Measurements from ENCODE around the gene TNS3.

DNA sequence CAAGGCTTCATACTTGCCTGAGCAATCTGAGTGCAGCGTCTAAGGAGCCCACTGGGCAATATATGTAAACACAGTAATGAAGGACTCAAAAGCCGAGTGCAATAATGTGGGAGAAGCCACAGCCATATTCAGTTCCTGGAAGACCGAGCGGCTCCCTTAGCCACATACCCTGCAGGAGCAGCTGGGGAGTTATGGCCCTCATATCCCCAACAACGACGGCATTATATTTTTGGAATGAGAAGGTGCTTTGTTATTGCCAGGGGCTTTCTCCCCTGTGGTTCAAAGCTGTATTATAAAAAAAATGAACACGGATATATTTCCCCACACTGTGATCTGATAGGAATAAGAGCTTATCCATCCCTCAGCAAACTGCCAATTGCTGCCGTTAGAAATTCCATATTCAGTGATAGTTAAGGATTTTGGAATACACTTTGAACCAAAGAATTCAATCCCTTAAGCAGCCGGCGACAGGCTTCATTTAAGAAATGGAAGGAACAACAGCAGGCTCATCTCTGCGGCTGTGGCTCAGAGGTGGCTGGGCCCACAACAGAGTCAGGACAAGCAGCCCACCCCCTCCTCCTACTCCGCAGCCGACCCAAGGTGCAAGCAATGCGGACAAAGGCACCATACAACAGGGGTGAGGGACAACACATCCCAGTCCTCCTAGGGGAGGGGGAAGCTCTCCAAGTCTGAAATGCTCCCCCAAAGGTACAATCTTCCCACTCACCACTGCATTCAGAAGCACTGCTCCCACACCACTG is 77.2 kb downstream of the TNS3 start:
- TF ChIP-seq ELF1 (IDR thresholded peaks at IDR 0.05) (no peak), SIN3A (IDR thresholded peaks at IDR 0.05; ENCODE audit: borderline replicate concordance, low read depth, low read length) (no peak), RXRA (IDR thresholded peaks at IDR 0.05; ENCODE audit: borderline replicate concordance, low read depth) (no peak), EP300 (IDR thresholded peaks at IDR 0.05; ENCODE audit: borderline replicate concordance in 1 of 2, low read depth in 1 of 2, low read length in 1 of 2) (no peak), FOXM1 (IDR thresholded peaks at IDR 0.05; ENCODE audit: low read depth) (no peak), RAD21 (IDR thresholded peaks at IDR 0.05; ENCODE audit: low read length) (no peak), NFIC (IDR thresholded peaks at IDR 0.05; ENCODE audit: borderline replicate concordance) (no peak), MEF2A (IDR thresholded peaks at IDR 0.05; ENCODE audit: borderline replicate concordance, low read depth) (no peak)
- TF ChIP-seq, protein P1, sequence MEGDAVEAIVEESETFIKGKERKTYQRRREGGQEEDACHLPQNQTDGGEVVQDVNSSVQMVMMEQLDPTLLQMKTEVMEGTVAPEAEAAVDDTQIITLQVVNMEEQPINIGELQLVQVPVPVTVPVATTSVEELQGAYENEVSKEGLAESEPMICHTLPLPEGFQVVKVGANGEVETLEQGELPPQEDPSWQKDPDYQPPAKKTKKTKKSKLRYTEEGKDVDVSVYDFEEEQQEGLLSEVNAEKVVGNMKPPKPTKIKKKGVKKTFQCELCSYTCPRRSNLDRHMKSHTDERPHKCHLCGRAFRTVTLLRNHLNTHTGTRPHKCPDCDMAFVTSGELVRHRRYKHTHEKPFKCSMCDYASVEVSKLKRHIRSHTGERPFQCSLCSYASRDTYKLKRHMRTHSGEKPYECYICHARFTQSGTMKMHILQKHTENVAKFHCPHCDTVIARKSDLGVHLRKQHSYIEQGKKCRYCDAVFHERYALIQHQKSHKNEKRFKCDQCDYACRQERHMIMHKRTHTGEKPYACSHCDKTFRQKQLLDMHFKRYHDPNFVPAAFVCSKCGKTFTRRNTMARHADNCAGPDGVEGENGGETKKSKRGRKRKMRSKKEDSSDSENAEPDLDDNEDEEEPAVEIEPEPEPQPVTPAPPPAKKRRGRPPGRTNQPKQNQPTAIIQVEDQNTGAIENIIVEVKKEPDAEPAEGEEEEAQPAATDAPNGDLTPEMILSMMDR (IDR thresholded peaks at IDR 0.05) = no peak
- TF ChIP-seq, protein P2, sequence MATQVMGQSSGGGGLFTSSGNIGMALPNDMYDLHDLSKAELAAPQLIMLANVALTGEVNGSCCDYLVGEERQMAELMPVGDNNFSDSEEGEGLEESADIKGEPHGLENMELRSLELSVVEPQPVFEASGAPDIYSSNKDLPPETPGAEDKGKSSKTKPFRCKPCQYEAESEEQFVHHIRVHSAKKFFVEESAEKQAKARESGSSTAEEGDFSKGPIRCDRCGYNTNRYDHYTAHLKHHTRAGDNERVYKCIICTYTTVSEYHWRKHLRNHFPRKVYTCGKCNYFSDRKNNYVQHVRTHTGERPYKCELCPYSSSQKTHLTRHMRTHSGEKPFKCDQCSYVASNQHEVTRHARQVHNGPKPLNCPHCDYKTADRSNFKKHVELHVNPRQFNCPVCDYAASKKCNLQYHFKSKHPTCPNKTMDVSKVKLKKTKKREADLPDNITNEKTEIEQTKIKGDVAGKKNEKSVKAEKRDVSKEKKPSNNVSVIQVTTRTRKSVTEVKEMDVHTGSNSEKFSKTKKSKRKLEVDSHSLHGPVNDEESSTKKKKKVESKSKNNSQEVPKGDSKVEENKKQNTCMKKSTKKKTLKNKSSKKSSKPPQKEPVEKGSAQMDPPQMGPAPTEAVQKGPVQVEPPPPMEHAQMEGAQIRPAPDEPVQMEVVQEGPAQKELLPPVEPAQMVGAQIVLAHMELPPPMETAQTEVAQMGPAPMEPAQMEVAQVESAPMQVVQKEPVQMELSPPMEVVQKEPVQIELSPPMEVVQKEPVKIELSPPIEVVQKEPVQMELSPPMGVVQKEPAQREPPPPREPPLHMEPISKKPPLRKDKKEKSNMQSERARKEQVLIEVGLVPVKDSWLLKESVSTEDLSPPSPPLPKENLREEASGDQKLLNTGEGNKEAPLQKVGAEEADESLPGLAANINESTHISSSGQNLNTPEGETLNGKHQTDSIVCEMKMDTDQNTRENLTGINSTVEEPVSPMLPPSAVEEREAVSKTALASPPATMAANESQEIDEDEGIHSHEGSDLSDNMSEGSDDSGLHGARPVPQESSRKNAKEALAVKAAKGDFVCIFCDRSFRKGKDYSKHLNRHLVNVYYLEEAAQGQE (IDR thresholded peaks at IDR 0.05; ENCODE audit: low read depth, low read length) = no peak
- TF ChIP-seq, protein P3, sequence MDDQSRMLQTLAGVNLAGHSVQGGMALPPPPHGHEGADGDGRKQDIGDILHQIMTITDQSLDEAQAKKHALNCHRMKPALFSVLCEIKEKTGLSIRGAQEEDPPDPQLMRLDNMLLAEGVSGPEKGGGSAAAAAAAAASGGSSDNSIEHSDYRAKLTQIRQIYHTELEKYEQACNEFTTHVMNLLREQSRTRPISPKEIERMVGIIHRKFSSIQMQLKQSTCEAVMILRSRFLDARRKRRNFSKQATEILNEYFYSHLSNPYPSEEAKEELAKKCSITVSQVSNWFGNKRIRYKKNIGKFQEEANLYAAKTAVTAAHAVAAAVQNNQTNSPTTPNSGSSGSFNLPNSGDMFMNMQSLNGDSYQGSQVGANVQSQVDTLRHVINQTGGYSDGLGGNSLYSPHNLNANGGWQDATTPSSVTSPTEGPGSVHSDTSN (IDR thresholded peaks at IDR 0.05) = no peak
- TF ChIP-seq, protein P4, sequence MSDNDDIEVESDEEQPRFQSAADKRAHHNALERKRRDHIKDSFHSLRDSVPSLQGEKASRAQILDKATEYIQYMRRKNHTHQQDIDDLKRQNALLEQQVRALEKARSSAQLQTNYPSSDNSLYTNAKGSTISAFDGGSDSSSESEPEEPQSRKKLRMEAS (IDR thresholded peaks at IDR 0.05; ENCODE audit: low read depth) = no peak

Data from SK-N-SH (cell line).